A549 (cell line): Measurements from ENCODE around the gene CDH4.

Experiments used
- BHLHE40 ChIP-seq: IDR thresholded peaks from 2 replicates; pipeline ENCODE4 v1.6.1; 2012; ENCODE audit warnings: low read depth, low read length, inconsistent platforms
- CEBPB ChIP-seq, 2 experiments: fragments of >200 bp in 1 of 2; sonication (Bioruptor Twin) in 1 of 2; formaldehyde crosslinking in 1 of 2; IDR thresholded peaks; 2 replicates each; pipeline ENCODE4 v1.6.1; 2012 to 2016
- HDAC2 ChIP-seq: fragments of 200-600 bp; sonication (generic); IDR thresholded peaks from 2 replicates; pipeline ENCODE4 v1.6.1; 2016
- JUN ChIP-seq, 2 experiments: fragments of >200 bp; sonication (Bioruptor Twin); formaldehyde crosslinking; IDR thresholded peaks; 2 replicates in 1 of 2; 3 replicates in 1 of 2; pipeline ENCODE4 v1.6.1; 2016 to 2017
- JUNB ChIP-seq: fragments of >200 bp; sonication (Bioruptor Twin); formaldehyde crosslinking; IDR thresholded peaks from 2 replicates; pipeline ENCODE4 v1.6.1; 2016
- MYC ChIP-seq: IDR thresholded peaks from 2 replicates; pipeline ENCODE4 v1.6.1; 2012; ENCODE audit warnings: mild to moderate bottlenecking, inconsistent platforms, low read length, improper control_type of control experiment, borderline replicate concordance
- POLR2A ChIP-seq: IDR thresholded peaks from 2 replicates; pipeline ENCODE4 v1.6.1; 2012; ENCODE audit warnings: mild to moderate bottlenecking, low read length
- SMC3 ChIP-seq: fragments of >200 bp; sonication (Bioruptor Twin); formaldehyde crosslinking; IDR thresholded peaks from 3 replicates; pipeline ENCODE4 v1.6.1; 2018; ENCODE audit warnings: inconsistent platforms
- TF ChIP-seq, protein P1 (sequence below): fragments of >200 bp; sonication (Bioruptor Twin); formaldehyde crosslinking; IDR thresholded peaks from 3 replicates; pipeline ENCODE4 v1.5.1; 2016
- TF ChIP-seq, protein P2 (sequence below): fragments of 150-350 bp; IDR thresholded peaks from 2 replicates; pipeline ENCODE4 v1.6.1; 2014; ENCODE audit warnings: low read depth, mild to moderate bottlenecking, low read length
- TF ChIP-seq, protein P3 (sequence below): IDR thresholded peaks from 2 replicates; pipeline ENCODE4 v1.6.1; 2012; ENCODE audit warnings: low read depth, borderline replicate concordance

DNA sequence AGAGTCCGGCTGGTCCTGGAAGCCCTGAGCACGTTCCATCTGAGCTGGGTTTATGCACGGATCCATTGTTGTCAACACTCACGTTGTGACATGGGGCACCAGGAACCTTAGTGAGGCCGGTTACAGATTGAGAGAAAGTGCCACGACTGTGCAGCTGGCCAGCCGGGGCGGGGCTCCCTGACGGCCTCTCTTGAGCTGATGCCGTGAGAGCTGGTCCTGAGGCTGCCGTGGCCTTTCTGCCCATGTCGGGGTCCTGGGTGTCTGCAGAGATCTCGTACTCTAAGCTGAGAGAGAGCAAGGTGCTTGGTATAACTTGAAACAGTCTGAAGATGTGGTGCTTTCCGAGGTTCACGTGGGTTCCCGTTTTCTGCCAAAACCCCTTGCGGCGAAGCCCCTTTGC, 10.0 kb downstream of the CDH4 start:
- TF ChIP-seq, protein P1, sequence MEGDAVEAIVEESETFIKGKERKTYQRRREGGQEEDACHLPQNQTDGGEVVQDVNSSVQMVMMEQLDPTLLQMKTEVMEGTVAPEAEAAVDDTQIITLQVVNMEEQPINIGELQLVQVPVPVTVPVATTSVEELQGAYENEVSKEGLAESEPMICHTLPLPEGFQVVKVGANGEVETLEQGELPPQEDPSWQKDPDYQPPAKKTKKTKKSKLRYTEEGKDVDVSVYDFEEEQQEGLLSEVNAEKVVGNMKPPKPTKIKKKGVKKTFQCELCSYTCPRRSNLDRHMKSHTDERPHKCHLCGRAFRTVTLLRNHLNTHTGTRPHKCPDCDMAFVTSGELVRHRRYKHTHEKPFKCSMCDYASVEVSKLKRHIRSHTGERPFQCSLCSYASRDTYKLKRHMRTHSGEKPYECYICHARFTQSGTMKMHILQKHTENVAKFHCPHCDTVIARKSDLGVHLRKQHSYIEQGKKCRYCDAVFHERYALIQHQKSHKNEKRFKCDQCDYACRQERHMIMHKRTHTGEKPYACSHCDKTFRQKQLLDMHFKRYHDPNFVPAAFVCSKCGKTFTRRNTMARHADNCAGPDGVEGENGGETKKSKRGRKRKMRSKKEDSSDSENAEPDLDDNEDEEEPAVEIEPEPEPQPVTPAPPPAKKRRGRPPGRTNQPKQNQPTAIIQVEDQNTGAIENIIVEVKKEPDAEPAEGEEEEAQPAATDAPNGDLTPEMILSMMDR, result no peak
- TF ChIP-seq CEBPB (IDR thresholded peaks at IDR 0.05), result no peak
- TF ChIP-seq POLR2A, result no peak
- TF ChIP-seq, protein P2, sequence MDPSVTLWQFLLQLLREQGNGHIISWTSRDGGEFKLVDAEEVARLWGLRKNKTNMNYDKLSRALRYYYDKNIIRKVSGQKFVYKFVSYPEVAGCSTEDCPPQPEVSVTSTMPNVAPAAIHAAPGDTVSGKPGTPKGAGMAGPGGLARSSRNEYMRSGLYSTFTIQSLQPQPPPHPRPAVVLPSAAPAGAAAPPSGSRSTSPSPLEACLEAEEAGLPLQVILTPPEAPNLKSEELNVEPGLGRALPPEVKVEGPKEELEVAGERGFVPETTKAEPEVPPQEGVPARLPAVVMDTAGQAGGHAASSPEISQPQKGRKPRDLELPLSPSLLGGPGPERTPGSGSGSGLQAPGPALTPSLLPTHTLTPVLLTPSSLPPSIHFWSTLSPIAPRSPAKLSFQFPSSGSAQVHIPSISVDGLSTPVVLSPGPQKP, result no peak
- TF ChIP-seq MYC, result no peak
- no peak for TF ChIP-seq SMC3
- TF ChIP-seq HDAC2, result no peak
- TF ChIP-seq, protein P3, sequence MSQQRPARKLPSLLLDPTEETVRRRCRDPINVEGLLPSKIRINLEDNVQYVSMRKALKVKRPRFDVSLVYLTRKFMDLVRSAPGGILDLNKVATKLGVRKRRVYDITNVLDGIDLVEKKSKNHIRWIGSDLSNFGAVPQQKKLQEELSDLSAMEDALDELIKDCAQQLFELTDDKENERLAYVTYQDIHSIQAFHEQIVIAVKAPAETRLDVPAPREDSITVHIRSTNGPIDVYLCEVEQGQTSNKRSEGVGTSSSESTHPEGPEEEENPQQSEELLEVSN, result no peak
- no peak for TF ChIP-seq JUN (IDR thresholded peaks at IDR 0.05)
- TF ChIP-seq BHLHE40, result no peak
- no peak for TF ChIP-seq JUNB
